Glomerular visceral epithelial cell (primary cell): ENCODE data around the gene PRM1.

Experiments
- DNase-seq: peaks from one replicate; pipeline ENCODE4 v3.0.0-alpha.2; 2016; ENCODE audit errors: extremely low spot score

PRM1 gene

GRCh38 chr16:11253995-11254912, 26.9 kb downstream of the PRM1 start:
- no peak for DNase-seq

DNA sequence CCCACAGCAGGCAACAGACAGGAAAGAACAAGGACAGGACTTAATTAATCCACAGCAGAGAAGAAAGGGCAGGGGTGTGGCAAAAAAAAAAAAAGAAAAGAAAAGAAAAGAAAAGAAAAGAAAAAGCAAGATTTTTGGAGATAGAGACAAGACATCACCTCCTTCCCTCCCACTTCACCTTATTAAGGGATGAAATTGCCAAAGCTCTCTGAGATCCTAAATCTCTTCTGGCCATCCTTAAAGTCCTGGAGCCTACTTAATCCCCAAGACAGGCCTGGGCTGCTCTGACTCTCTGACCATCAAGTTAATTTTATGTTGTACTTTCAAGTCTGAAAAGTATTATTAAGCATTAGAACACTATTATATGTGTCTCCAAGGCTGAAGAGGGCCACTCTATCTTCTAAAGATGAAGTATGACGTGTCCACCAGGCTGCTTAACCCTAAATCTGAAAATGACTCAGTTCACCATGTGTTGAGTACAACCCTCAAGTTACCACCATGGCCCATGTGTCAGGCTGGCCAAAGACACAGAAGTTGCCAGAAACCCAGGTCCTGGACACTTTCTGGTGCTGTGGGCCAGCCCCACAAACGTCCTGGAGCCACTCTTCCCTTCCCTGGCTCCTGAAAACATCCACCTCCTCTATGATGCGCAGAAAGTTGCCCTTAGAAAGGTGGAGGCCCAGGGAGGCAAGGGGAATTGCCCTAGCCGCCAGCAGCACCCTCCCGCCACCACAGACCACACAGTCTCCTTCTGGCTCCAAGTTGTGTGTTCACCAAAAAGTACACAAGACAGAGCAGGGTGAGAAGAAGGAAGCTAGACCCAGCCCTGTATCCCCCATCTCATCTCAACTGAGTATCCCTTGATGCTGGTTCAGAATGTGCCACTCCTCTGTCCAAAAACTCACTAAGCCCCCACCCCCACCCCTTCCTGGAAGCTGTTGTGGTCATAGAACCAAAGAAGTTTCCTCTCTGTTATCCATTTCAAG, 27.8 kb downstream of the PRM1 start:
- no peak for DNase-seq

- DNase-seq: no peak
Observed at GRCh38 chr16:11252482-11252931, 28.6 kb downstream of the PRM1 start.

DNA sequence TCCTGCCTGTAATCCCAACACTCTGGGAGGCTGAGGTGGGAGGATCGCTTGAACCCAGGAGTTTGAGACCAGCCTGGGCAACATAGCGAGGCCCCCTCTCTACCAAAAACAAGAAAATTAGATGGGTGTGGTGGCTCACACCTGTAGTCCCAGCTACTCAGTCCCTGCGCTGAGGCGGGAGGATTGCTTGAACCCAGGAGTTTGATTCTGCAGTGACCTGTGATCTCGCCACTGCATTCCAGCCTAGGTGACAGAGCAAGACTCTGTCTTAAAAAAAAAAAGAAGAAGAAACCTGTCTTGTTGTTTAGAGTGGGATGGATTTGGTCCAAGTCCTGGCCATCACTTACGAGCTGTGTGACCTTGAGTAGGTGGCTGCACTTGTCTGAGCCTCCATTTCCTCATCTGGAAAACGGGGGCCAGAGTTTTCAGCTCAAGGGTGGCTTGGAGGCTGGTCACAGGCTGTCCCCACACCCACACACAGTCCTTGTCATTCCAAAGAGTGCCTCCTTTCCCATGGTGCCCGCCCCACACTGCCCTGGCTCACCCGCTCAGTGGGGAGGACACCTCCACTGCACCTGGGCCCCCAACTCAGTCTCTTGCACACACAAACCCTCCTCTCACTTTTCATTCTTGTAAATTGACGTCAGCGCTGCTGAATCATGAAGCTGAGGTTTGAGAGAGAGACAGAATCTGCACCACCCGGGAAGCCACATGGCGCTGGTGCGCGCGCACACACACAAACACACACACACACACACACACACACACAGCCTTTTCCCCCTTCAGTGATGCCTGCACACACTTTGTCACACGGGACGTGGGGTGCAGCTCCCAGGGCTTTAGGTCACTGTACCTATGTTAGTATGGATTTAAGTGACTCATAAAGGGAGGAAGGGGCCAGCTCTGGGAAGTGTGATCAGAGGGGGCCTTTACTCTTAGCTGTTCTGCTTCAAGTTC, 29.3 kb downstream of the PRM1 start:
- peak; percentile 76 for DNase-seq

GRCh38 chr16:11250786-11251524, 30.2 kb downstream of the PRM1 start:
- no peak for DNase-seq

DNA sequence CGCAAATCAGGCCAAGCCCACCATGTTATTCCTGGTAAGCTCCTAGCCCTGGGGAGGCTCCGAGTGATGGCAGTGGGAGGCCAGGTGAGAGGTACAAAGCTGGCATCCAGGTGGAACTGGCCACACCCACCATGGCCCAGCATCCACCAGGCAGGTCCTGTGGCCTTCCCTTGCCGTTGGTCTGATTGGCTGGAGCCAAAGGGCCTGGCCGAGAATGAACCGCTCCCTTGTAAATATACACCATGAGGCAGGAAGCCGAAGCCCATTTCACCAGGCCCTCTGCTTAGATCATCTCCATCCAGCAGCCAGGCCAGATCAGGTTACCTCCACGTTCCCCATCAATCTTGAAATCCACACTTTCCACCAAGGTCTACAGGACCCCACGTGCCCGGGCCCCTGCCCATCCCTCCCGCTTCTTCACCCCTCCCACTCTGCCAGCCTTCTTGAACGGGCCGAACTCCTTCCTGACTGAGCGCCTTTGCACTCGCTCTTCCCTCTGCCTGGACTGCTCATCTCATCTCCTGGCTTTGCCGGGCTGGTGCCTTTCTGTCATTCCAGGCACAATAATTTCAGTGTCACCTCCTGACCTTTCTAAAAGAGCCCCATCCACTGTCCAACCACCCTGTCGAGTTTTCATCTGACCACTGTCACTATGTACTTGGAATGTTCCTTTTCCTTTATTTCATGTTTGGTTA, 30.9 kb downstream of the PRM1 start:
- DNase-seq: no peak

- DNase-seq: no peak
Observed at GRCh38 chr16:11249233-11250061, 31.7 kb downstream of the PRM1 start.

- DNase-seq: no peak
Observed at GRCh38 chr16:11248133-11248532, 33.0 kb downstream of the PRM1 start.

- DNase-seq: no peak
Observed at GRCh38 chr16:11245988-11246387, 35.1 kb downstream of the PRM1 start.

- DNase-seq: no peak
Observed at GRCh38 chr16:11245222-11245737, 35.9 kb downstream of the PRM1 start.

DNA sequence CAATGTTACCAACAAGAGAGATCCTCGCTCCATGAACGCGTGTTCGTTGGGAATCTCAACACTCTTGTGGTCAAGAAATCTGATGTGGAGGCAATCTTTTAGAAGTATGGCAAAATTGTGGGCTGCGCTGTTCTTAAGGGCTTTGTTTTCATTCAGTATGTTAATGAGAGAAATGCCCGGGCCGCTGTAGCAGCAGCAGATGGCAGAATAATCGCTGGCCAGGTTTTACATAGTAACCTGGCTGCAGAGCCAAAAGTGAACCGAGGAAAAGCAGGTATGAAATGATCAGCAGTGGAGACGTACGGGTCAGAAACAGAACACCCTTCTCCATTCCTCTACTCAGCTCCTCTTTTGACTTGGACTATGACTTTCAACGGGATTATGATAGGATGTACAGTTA, 38.5 kb downstream of the PRM1 start:
- no peak for DNase-seq

- no peak for DNase-seq
Observed at GRCh38 chr16:11241480-11242204, 39.5 kb downstream of the PRM1 start.

DNA sequence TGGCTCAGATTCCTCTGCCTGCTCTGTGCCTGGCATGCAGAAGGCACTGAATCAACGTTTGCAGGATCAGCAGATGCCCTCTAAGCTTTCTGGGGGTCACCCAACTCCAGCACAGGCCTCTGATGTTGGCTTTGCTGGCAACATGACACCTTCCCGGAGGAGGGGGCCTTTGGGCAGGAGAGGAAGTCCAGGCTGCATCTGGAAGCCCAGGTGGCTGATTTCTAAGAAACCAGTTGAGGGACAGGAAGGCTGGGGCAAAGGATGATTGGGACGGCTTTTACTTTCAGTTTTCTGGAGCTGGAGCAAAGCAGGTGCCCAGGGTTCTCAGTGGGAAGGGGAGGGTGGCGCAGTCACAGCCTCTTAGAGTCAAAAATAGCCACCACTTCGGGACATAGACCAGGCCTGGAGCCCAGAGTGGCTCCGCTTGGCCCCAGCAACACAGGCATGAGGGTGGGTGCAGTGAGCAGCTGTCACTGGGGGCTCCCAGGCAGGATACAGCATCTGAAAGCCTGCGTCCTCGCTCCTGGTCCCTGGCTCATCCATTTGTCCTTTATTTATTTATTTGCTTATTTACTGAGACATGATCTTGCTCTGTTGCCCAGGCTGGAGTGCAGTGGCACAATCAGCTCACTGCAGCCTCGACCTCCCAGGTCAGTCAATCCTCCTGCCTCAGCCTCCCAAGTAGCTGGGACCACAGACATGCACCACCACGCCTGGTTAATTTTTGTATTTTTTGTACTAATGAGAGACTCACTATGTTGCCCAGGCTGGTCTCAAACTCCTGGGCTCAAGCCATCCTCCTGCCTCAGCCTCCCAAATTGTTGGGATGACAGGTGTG, 40.3 kb downstream of the PRM1 start:
- no peak for DNase-seq

DNA sequence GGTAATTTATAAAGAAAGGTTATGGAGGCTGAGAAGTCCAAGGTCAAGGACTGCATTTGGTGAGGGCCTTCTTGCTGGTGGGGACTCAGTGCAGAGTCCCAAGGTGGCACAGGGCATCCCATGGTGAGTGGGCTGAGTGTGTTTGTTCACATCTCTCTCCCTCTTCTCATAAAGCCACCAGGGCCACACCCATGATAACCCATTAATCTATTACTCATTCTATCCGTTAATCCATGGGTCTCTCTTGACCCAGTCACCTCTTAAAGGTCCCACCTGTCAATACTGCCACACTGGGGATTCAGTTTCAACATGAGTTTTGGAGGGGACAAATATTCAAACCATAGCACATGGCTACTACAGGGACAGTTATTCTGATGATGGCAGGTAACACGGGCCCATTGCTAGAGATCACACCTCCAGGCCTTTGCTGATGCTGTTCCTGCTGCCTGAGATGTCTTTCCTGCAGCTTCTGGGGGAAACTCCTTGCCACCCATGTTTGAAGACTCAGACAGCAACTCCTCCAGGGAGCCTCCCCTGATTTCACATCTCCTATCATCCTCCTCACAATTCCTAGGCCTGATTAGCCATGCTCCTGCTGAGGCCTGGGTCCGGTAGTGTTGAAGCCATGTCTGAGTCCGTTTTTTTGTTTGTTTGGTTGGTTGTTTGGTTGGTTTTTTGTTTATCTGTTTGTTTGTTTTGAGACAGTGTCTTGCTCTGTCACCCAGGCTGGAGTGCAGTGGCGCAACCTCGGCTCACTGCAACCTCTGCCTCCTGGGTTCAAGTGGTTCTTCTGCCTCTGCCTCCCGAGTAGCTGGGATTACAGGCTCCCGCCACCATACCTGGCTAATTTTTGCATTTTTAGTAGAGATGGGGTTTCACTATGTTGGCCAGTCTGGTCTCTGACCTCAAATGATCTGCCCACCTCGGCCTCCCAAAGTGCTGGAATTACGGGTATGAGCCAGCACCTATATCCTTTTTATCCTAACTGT, 41.2 kb downstream of the PRM1 start:
- no peak for DNase-seq

GRCh38 chr16:11238272-11239202, 42.6 kb downstream of the PRM1 start:
- DNase-seq: no peak
